Metanephros (tissue), 1 donor: ENCODE data around the gene MIA3. TPM values are rescaled to one million over a fixed set of nuclear protein-coding genes. Genes with fewer than 3 reads are reported as not detected.

Experiments used
- total RNA-seq: library from RNA; depleted of rRNA; stranded (reverse); fragments of >200 nt; gene quantifications from one replicate; pipeline ENCODE4 v1.2.3, GENCODE V29; 2014

The MIA3 gene
- 52.0 TPM for total RNA-seq

DNA sequence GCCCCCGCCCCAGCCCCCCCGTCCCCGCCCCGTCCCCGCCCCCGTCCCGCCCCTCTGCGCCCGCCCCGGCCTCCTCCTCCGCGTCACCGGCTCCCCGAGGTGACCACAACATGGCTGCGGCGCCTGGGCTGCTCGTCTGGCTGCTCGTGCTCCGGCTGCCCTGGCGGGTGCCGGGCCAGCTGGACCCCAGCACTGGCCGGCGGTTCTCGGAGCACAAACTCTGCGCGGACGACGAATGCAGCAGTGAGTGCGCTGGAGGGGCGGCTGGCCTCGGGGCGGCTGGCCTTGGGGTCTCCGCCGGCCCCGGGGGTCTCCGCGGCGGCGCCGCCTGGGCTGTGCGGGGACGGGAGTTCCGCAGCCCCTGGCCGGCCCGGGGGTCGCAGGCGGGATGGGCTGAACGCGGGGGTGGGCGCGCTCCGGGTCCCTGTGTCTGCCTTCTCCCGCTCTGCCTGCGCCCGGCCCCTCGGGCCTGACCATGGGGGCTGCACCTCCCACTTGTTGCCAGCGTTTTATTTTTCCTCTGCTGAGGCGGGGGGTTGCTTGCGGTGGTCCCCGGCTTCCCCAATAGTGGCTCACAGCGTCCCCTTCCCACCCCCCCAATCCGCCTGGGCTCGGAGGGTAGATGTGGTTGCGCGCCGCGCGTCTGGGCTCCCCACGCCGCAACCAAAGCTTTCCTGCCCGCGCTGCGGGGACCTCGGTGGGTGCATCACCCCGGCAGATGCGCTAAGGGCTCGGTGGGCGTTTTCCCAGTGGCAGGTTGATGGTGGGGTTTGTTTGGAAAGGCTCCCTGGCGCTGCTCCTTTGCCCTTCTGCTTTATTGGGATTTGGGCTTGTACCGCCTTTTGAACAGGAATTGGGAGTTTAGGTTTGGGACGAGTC is at the start of gene MIA3:
MIA3 (plus strand) TSS at position 97 of the 879 bp plus-strand sequence; CDS start at position 111, 14 bp downstream.

DNA sequence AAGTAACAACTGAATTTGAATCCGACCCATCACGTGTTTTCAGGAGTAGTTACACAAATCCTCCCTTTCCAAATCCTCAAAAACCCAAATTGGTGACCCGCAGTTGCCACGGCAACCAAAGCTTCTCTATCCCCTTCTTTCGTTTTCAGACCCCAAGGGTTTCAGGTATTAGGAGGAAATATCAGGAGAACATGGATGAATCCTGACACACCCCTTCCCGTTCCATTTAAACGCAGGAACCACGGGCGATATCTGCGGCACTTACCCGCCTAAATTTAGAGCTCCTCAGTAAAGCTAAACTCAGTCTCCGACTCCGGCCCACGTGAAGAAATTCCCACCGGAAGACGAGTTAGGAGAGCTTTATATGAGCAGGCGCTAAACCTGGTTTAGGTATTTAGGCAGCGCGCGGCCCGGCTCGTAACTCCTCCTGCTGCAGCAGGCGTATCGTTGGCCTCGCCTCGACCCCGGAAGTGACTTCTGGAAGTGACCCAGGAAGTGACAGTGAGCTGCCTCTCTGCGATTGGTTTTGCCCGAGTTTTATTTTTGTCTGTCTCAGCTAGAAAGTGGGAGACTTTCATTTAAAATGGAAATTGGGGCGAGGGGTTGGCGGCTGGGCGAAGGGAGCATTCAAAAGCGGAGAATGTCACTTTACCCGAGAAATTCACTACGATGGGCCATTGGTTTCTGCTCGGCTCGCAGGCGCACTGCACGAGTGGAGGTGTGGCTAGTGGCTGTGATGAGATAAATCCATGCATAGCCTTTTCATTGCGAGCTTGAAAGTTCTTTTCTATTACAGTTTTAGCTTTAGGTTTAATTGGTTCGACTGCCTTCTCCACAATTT is 28.2 kb upstream of the MIA3 start, which contains the start of gene TAF1A:
TAF1A (minus strand) TSS at position 472 of the 841 bp plus-strand sequence.

DNA sequence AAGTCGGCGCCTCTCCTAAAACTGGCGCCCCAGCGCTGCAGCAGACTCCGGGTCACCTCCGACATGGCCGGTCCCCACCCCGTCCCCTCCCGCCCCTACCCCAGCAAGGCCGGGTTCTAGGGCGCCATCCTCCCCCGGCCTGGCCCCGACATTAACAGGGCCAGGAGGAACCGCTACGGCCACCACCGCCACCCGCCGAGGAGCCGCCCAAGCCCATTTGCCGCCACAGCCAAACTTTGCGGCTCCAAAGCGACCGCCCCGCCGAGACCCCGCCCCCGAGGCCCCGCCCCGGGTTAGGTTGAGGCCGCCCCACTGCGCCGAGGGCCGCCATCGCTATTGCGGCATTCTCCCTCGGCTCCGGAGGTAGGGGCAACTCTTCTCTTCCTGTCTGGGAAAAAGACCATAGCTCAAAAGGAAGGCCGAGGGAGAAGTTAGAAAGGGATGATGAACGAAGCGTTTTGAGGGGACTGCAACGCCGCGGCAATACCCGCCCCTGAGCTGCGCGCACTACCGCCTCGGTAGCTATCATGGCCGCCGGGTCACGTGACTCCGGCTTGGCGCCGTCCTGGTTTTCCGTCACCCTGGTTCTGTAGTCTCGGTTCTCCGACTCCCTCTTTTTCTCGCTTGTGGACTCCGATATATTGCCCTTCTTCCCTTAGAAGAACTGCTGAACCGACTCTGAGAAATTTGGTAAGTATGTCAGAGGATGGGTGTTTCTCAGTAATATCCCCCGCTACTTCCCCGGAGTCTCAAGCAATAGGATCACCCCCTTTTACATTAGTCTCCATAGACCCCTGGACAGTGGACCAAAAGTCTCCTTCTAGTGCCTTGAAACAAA is 94.6 kb downstream of the MIA3 start, which contains the start of the genes AIDA and BROX:
AIDA (minus strand) TSS at position 239 of the 838 bp plus-strand sequence; CDS start at position 65, 174 bp downstream.
BROX (plus strand) TSS at position 312 of the 838 bp plus-strand sequence. CDS start 3,136 bp downstream, outside the sequence.

Other genes with a start within 250 kb of the MIA3 start
- 0.29 TPM for gene HHIPL2, start 70.0 kb upstream of the MIA3 start, total RNA-seq
- 10.2 TPM for gene TAF1A, start 28.2 kb upstream of the MIA3 start, total RNA-seq
- gene AIDA, start 94.4 kb downstream of the MIA3 start, total RNA-seq = 40.9 TPM
- gene BROX, start 94.5 kb downstream of the MIA3 start, total RNA-seq = 40.6 TPM
- not detected for gene FAM177B, start 119.1 kb downstream of the MIA3 start, total RNA-seq
- gene DISP1, start 196.9 kb downstream of the MIA3 start, total RNA-seq = 13.1 TPM